HepG2 (cell line): ENCODE results near the gene PLD1. TPM values are rescaled to one million over a fixed set of nuclear protein-coding genes. Genes with fewer than 3 reads are reported as not detected.

Experiments used
- BCL6 ChIP-seq: IDR thresholded peaks from 2 replicates; pipeline ENCODE4 v1.6.1; 2016; ENCODE audit warnings: missing genetic modification reagents, missing compliant biosample characterization
- EZH2 ChIP-seq: conservative IDR thresholded peaks from 2 replicates; pipeline ENCODE4 v1.6.1; 2012; ENCODE audit warnings: mild to moderate bottlenecking, low read depth, low read length, moderate library complexity
- GATAD1 ChIP-seq: IDR thresholded peaks from 2 replicates; pipeline ENCODE4 v1.6.1; 2016; ENCODE audit warnings: missing genetic modification reagents, missing compliant biosample characterization
- JUN ChIP-seq: sonication (generic); formaldehyde crosslinking; IDR thresholded peaks from 2 replicates; pipeline ENCODE4 v1.4.0; 2020; ENCODE audit warnings: mild to moderate bottlenecking, missing genetic modification reagents
- MXD4 ChIP-seq: IDR thresholded peaks from 2 replicates; pipeline ENCODE4 v1.6.1; 2016; ENCODE audit warnings: mild to moderate bottlenecking, missing biosample characterization, missing genetic modification reagents
- NCOR1 ChIP-seq: fragments of 200-600 bp; sonication (generic); IDR thresholded peaks from 2 replicates; pipeline ENCODE4 v1.7.0; 2017; ENCODE audit warnings: antibody characterized with exemption, low read length, borderline replicate concordance
- NFIB ChIP-seq: sonication (generic); formaldehyde crosslinking; IDR thresholded peaks from 2 replicates; pipeline ENCODE4 v1.9.0; 2021; ENCODE audit warnings: missing genetic modification reagents, mild to moderate bottlenecking, borderline replicate concordance
- NFYB ChIP-seq: sonication (generic); formaldehyde crosslinking; IDR thresholded peaks from 2 replicates; pipeline ENCODE4 v1.4.0; 2020; ENCODE audit warnings: missing genetic modification reagents
- PHB2 ChIP-seq: fragments of 450-650 bp; IDR thresholded peaks from 2 replicates; pipeline ENCODE4 v1.6.1; 2018; ENCODE audit not compliant: partially characterized antibody
- SP1 ChIP-seq, 2 experiments: fragments of 450-650 bp in 1 of 2; sonication (generic) in 1 of 2; formaldehyde crosslinking in 1 of 2; IDR thresholded peaks; 2 replicates each; pipeline versions ENCODE4 v1.4.0 to v1.6.1; 2016 to 2020; ENCODE audit warnings: missing genetic modification reagents in 1 of 2
- TEAD2 ChIP-seq: sonication (generic); formaldehyde crosslinking; IDR thresholded peaks from 2 replicates; pipeline ENCODE4 v1.9.0; 2021; ENCODE audit warnings: missing genetic modification reagents
- TEAD3 ChIP-seq: optimal IDR thresholded peaks from 2 replicates; pipeline ENCODE3; 2016; ENCODE audit warnings: borderline replicate concordance
- ZNF205 ChIP-seq: IDR thresholded peaks from 2 replicates; pipeline ENCODE4 v1.6.1; 2018; ENCODE audit warnings: missing biosample characterization, missing genetic modification reagents
- ZNF354B ChIP-seq: sonication (generic); formaldehyde crosslinking; IDR thresholded peaks from 2 replicates; pipeline ENCODE4 v1.8.0; 2022; ENCODE audit warnings: mild to moderate bottlenecking, missing genetic modification reagents
- ZNF558 ChIP-seq: sonication (generic); formaldehyde crosslinking; IDR thresholded peaks from 2 replicates; pipeline ENCODE4 v1.9.0; 2022; ENCODE audit warnings: mild to moderate bottlenecking, missing genetic modification reagents, borderline replicate concordance
- polyA plus RNA-seq, 8 experiments: library from polyadenylated mRNA; depleted of rRNA in 3 of 8; stranded (reverse) in 7 of 8; unstranded in 1 of 8; fragments of >200 nt; fragmentation: Illumina TruSeq in 4 of 8; extraction: Trizol in 4 of 8; gene quantifications; 2 replicates each; pipeline versions ENCODE4 v1.2.1 to v1.2.3, GENCODE V29; 2011 to 2016; ENCODE audit warnings: low read depth in 4 of 8, missing spikeins in 1 of 8, mixed read lengths in 1 of 8; ENCODE audit not compliant: insufficient read depth in 1 of 8
- total RNA-seq, 5 experiments: library from RNA; depleted of rRNA; stranded (reverse); fragments of >200 nt; fragmentation: Illumina TruSeq; extraction: Trizol; gene quantifications; 2 replicates each; pipeline ENCODE4 v1.2.3, GENCODE V29; 2016; ENCODE audit warnings: low read depth in 1 of 5
- TF ChIP-seq, protein P1 (sequence below): sonication (generic); formaldehyde crosslinking; IDR thresholded peaks from one replicate; pipeline ENCODE4 v1.5.1; 2020; ENCODE audit warnings: mild to moderate bottlenecking, missing genetic modification reagents; ENCODE audit errors: not compliant biosample characterization
- TF ChIP-seq, protein P2 (sequence below): sonication (generic); formaldehyde crosslinking; IDR thresholded peaks from 2 replicates; pipeline ENCODE4 v1.4.0; 2020; ENCODE audit warnings: mild to moderate bottlenecking, missing genetic modification reagents, borderline replicate concordance

Gene PLD1
- total and polyA plus RNA-seq, 2 of the 13 experiments (the other 11 are each of a cell fraction or from before 2014, with no cell fraction given), result 27.1 to 59.4 TPM

DNA sequence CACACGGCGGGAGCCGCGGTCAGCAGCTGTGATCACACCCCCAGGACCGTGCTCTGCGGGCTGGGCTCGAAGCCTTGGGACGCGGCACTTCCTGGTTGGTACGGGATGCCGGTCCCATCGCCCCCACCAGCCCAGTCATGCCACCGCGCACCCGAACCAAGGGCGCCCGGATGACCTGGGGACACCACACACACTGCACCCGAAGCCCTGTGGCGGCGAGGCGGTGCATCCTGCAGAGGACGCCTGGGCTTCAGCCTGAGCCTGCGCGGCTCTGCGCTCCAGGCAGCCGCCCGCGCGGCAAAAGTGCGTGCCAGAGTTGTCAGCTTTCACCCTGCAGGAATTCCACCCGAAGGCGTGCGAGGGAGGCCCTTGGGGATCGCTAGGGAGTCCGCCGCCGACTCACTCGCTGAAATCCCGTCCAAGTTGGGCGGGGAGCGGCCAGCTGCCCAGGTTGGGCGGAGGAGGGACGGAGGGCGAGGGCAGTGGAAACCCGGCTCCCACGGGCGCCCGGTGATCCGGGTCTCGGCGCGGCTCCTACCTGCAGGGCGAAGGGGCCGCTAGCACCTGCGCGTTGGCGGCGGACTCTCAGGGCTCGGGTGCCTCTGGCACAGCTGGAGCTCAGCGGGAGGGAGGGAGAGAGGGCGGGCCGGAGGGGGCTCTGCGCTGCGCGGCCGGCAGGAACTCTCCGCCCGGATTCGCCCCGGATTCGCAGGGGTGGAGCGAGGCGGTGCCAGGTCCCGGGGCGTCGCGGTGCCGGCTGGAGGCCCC, at the start of gene PLD1 (continued):
- TF ChIP-seq NCOR1 (no peak), BCL6 (CRISPR knock-in tag) (peak; percentile 62), SP1 (IDR thresholded peaks at IDR 0.05) (no peak), SP1 (CRISPR knock-in tag; IDR thresholded peaks at IDR 0.05) (peak; percentile 54; the same call in 1 of the 2 replicates), NFIB (CRISPR knock-in tag) (no peak), ZNF558 (no peak), MXD4 (CRISPR knock-in tag) (peak; percentile 17; the same call in 1 of the 2 replicates), JUN (CRISPR knock-in tag) (peak; percentile 41; the same call in 1 of the 2 replicates), ZNF205 (CRISPR knock-in tag) (no peak; the same call in 1 of the 2 replicates), TEAD3 (CRISPR knock-in tag) (peak; percentile 29), TEAD2 (no peak), NFYB (CRISPR knock-in tag) (peak; percentile 52), ZNF354B (CRISPR knock-in tag) (peak; percentile 74; the same call in 1 of the 2 replicates), GATAD1 (CRISPR knock-in tag) (no peak), EZH2 (no peak), PHB2 (no peak)
- TF ChIP-seq, protein P1, sequence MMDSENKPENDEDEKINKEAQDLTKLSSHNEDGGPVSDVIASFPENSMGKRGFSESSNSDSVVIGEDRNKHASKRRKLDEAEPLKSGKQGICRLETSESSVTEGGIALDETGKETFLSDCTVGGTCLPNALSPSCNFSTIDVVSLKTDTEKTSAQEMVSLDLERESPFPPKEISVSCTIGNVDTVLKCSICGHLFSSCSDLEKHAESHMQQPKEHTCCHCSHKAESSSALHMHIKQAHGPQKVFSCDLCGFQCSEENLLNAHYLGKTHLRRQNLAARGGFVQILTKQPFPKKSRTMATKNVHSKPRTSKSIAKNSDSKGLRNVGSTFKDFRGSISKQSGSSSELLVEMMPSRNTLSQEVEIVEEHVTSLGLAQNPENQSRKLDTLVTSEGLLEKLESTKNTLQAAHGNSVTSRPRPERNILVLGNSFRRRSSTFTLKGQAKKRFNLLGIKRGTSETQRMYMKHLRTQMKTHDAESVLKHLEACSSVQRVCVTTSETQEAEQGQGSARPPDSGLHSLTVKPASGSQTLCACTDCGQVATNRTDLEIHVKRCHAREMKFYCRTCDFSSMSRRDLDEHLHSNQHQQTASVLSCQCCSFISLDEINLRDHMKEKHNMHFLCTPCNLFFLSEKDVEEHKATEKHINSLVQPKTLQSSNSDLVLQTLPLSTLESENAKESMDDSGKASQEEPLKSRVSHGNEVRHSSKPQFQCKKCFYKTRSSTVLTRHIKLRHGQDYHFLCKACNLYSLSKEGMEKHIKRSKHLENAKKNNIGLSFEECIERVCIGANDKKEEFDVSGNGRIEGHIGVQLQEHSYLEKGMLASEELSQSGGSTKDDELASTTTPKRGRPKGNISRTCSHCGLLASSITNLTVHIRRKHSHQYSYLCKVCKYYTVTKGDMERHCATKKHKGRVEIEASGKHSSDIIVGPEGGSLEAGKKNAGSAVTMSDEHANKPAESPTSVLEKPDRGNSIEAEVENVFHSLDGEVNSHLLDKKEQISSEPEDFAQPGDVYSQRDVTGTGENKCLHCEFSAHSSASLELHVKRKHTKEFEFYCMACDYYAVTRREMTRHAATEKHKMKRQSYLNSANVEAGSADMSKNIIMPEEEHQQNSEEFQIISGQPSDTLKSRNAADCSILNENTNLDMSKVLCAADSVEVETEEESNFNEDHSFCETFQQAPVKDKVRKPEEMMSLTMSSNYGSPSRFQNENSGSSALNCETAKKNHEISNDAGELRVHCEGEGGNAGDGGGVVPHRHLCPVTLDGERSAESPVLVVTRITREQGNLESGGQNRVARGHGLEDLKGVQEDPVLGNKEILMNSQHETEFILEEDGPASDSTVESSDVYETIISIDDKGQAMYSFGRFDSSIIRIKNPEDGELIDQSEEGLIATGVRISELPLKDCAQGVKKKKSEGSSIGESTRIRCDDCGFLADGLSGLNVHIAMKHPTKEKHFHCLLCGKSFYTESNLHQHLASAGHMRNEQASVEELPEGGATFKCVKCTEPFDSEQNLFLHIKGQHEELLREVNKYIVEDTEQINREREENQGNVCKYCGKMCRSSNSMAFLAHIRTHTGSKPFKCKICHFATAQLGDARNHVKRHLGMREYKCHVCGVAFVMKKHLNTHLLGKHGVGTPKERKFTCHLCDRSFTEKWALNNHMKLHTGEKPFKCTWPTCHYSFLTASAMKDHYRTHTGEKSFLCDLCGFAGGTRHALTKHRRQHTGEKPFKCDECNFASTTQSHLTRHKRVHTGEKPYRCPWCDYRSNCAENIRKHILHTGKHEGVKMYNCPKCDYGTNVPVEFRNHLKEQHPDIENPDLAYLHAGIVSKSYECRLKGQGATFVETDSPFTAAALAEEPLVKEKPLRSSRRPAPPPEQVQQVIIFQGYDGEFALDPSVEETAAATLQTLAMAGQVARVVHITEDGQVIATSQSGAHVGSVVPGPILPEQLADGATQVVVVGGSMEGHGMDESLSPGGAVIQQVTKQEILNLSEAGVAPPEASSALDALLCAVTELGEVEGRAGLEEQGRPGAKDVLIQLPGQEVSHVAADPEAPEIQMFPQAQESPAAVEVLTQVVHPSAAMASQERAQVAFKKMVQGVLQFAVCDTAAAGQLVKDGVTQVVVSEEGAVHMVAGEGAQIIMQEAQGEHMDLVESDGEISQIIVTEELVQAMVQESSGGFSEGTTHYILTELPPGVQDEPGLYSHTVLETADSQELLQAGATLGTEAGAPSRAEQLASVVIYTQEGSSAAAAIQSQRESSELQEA (CRISPR knock-in tag), result no peak
- TF ChIP-seq, protein P2, sequence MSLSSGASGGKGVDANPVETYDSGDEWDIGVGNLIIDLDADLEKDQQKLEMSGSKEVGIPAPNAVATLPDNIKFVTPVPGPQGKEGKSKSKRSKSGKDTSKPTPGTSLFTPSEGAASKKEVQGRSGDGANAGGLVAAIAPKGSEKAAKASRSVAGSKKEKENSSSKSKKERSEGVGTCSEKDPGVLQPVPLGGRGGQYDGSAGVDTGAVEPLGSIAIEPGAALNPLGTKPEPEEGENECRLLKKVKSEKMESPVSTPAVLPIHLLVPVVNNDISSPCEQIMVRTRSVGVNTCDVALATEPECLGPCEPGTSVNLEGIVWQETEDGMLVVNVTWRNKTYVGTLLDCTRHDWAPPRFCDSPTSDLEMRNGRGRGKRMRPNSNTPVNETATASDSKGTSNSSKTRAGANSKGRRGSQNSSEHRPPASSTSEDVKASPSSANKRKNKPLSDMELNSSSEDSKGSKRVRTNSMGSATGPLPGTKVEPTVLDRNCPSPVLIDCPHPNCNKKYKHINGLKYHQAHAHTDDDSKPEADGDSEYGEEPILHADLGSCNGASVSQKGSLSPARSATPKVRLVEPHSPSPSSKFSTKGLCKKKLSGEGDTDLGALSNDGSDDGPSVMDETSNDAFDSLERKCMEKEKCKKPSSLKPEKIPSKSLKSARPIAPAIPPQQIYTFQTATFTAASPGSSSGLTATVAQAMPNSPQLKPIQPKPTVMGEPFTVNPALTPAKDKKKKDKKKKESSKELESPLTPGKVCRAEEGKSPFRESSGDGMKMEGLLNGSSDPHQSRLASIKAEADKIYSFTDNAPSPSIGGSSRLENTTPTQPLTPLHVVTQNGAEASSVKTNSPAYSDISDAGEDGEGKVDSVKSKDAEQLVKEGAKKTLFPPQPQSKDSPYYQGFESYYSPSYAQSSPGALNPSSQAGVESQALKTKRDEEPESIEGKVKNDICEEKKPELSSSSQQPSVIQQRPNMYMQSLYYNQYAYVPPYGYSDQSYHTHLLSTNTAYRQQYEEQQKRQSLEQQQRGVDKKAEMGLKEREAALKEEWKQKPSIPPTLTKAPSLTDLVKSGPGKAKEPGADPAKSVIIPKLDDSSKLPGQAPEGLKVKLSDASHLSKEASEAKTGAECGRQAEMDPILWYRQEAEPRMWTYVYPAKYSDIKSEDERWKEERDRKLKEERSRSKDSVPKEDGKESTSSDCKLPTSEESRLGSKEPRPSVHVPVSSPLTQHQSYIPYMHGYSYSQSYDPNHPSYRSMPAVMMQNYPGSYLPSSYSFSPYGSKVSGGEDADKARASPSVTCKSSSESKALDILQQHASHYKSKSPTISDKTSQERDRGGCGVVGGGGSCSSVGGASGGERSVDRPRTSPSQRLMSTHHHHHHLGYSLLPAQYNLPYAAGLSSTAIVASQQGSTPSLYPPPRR, result peak; percentile 30
